Measurements from ENCODE around the gene PRKCB.

DNA sequence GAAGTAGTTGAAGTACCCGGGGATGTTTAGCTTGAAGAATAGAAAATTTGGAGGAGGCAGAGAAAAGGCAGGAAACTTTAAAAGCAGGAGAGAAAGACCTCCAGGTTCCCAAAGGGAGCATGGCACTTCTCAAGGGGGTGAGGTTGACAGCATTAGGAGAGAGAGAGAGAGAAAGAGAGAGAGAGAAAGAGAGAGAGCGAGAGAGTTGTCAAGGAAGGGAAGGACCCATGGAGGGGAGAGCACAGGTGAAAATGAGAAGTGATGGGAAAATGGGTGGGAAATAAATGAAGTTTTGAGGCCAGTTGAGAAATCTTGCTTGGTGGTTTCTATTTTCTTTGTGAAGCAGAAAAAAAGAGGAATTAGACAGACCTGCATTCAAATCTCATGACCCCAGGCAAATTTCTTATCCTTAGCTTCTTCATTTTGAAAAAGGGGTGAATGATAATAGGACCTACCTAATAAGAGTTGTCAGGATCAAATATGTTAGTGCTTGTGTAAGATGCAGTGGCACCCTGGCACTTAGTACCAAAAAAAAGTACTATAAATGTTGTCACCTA lies 24.0 kb downstream of the PRKCB start:
- TF ChIP-seq, protein P1, sequence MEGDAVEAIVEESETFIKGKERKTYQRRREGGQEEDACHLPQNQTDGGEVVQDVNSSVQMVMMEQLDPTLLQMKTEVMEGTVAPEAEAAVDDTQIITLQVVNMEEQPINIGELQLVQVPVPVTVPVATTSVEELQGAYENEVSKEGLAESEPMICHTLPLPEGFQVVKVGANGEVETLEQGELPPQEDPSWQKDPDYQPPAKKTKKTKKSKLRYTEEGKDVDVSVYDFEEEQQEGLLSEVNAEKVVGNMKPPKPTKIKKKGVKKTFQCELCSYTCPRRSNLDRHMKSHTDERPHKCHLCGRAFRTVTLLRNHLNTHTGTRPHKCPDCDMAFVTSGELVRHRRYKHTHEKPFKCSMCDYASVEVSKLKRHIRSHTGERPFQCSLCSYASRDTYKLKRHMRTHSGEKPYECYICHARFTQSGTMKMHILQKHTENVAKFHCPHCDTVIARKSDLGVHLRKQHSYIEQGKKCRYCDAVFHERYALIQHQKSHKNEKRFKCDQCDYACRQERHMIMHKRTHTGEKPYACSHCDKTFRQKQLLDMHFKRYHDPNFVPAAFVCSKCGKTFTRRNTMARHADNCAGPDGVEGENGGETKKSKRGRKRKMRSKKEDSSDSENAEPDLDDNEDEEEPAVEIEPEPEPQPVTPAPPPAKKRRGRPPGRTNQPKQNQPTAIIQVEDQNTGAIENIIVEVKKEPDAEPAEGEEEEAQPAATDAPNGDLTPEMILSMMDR (IDR thresholded peaks at IDR 0.05): no peak
- no peak for TF ChIP-seq POLR2A (IDR thresholded peaks at IDR 0.05)
